GM18867 (cell line): ENCODE data around the gene JAKMIP1.
"Not testable (repeated sequence)": the region's sequence is repeated elsewhere in the genome, so short reads cannot be mapped to it uniquely, and the experiment has no call there.

ENCODE experiments used
- ATAC-seq: cut with Tn5 transposase; IDR thresholded peaks from one replicate; pipeline ENCODE4 v1.9.1; 2021; ENCODE audit warnings: mild to moderate bottlenecking, moderate library complexity; ENCODE audit not compliant: unreplicated experiment

Gene JAKMIP1

GRCh38 chr4:5999356-5999755 lies 201.0 kb downstream of the JAKMIP1 start:
- no peak for ATAC-seq

DNA sequence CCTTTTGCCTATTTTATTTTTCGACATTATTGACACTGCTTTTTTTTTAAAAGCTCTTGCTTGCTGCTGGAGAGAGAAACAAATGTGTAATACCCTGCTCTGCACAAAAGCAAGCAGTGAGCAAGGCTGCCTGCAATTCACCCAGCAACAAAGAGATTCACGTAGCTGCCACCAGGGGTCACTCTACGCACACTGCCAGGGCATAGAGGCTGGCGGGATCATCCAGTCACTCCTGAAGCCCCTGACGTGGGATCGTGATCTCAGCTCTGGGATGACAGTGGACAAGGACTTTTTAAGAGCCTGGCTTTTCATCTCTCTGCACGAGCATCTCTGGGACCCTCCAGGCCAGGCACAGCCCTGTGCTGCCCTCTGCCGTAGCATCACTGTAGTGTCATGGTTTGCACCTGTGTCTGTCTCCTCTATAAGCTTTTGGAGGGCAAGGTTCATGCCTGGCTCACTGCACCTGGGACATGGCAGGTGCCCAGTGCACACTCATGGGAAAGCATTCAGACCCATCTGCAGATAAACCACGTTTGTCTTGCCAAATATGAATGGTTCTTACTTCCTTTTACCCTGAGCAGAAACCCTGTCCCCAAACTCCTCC lies 201.9 kb downstream of the JAKMIP1 start:
- peak; percentile 80 for ATAC-seq

DNA sequence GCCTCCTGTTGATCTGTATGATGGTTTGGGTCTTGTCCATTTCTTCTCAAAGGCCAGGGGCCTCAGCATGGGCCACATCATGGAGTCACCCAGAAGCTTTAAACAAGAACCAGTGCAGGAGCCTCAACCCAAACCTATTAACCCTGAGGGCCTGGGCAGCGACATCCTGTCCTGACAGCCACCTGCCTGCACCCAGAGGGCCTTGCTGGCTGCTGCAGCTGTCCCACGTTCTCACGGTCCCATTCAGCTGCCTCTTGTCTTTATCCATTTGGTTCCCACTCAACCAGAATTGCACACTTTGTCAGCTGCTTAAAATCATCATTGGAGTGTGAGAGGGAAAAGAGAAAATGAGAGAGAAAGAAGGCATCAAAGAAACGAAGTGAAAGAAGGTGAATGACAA lies 203.7 kb downstream of the JAKMIP1 start:
- ATAC-seq, result peak; percentile 5

DNA sequence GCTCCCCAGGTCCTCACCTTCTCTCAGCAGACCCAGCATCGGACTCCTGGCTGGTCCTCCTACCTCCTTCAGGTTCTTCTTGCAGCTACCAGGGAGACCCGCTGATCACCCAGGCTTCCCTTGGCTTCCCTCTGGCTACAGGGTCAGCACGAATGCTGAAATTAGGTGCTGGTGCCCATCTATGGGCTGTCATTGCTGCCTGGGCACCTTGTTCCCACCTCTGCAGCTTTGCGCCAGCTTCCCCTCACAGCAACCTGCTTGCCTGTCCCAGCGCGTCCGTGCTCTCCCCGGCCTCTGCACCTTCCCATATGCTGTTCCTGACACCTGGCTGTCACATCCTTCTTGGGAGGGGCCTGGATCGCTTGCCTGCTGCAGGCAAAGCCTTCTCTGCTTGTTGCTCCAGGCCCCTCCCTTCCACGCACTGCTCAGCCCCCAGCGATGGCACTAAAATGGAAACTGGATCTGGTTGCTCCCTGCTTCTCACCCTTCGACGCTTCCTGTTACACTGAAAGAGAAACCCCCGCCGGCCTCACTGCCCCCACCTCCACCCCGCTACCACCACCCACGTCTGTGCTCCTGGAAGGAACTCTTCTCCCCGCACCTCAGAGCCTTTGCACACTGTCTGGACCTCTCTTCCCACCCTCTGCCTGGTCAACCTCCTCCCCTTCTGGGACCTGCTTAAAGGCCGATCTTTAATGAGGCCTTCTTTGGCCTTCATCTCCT lies 204.3 kb downstream of the JAKMIP1 start:
- peak; percentile 46 for ATAC-seq

GRCh38 chr4:5993876-5994811 lies 206.2 kb downstream of the JAKMIP1 start:
- ATAC-seq, result no peak

DNA sequence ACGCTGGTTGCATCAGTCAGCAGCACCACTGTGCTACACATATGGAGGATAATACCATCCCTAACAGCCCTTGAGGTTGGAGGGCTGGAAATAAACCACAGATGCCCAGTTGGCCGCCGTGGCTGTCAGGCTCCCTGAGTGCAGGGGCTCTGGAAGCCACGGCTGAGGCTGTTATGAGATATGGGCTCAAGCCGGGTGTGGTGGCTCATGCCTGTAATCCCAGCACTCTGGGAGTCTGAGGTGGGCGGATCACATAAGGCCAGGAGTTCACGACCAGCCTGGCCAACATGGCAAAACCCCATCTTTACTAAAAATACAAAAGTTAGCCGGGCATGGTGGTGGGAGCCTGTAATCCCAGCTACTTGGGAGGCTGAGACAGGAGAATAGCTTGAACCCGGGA lies 207.0 kb downstream of the JAKMIP1 start:
- not testable (repeated sequence) for ATAC-seq

DNA sequence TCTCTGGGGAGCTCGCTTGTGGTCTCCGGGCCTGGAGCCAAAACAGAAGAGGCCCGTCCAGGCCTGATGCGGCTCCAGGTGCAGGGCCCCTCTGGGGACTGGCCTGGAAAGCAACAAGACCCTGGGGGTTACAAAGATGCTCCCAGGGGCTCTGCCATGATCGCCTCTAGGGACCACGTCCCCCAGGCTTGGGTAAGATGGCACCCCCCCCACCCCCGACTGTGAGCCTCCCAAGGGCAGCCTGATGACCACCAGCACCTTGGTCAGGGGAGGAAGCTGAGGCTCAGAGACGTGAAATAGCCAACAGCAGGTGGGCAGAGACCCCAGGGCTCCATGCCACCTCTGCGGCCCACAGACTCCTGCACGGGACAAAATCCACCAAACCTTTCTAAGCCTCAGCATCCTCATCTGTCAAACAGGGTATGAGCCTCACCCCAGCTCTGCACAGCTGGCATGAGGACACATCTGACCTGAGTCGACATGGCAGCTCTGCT lies 207.5 kb downstream of the JAKMIP1 start:
- ATAC-seq, result no peak

DNA sequence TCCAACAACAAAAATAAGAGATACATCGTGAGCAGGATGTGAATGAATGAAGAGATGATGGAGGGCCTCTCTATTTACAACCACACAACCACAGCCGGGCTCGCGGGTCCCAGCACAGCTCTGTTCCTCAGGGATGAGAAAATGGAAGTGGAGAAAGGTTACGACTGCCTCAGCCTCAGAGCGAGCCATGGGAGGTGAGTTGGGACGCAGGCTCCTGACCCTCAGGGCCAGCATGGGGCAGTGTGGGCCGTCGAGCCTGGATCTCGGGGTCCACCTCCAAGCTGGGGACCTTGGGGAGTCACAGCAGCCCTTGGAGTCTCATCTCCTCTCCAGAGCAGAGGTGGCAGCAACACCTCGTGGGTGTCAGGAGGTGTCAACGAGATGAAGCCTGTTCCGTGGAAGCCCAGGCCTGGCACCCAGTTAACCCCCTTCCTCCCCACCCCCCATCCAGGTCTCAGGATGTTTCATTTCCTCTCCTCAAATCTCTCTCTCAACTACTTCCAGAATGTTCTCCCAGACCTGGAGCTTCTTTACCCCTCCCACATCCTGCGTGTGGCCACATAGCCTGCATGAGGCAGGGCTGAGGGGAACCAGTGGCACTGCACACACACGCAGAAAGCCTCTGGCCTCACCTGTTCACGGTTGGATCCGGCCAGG lies 208.1 kb downstream of the JAKMIP1 start:
- ATAC-seq, result no peak

GRCh38 chr4:5991405-5991804 lies 208.9 kb downstream of the JAKMIP1 start:
- no peak for ATAC-seq

- ATAC-seq, result no peak
These were observed 209.7 kb downstream of the JAKMIP1 start for GRCh38 chr4:5990446-5991160.

DNA sequence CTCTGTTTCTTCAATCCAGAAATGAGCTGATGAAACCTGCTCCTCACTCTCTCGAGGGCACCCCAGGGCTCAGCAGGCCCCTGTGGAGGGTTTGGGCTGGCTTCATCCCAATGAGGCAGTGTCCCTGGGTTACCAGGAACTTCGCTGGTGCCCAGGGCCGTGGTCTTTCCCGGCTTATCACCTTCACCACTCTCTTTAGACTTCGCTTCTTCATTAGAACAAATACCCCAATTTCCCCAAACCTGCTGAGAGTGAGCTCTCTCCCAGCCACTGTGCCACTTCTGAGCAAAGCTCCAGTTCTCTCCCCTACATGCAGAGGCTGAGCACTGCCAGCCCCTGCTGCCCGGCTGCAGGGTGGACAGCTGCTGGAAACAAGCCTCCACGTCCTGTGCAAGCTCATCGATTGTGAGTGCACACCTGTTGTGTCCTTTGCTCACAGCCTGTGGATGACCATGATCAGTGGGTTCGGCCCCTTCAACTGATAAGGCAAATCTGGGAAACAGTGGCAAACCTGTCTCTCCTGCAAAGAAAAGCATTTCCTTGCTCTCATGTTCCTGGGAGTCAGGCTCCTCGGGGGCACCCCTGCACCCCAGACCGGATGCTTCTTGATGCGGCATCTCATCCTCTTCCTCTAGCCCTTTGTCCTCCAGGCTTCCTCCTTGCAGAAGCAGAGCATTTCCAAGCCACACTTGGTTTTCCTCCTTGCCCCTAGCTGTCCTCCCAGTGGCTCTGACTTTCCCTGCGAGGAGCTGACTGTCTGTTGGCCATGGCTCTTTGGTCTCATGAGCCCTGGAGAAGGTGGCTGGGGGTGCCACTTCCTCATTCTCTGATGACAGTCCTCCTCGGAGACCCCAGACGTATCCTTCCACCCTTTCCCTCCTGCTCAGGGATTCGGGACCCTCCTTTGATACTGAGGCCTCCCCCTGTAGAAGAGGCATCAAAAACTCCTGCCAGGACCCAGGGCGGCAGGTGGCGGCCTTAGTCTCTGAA lies 210.8 kb downstream of the JAKMIP1 start:
- no peak for ATAC-seq

DNA sequence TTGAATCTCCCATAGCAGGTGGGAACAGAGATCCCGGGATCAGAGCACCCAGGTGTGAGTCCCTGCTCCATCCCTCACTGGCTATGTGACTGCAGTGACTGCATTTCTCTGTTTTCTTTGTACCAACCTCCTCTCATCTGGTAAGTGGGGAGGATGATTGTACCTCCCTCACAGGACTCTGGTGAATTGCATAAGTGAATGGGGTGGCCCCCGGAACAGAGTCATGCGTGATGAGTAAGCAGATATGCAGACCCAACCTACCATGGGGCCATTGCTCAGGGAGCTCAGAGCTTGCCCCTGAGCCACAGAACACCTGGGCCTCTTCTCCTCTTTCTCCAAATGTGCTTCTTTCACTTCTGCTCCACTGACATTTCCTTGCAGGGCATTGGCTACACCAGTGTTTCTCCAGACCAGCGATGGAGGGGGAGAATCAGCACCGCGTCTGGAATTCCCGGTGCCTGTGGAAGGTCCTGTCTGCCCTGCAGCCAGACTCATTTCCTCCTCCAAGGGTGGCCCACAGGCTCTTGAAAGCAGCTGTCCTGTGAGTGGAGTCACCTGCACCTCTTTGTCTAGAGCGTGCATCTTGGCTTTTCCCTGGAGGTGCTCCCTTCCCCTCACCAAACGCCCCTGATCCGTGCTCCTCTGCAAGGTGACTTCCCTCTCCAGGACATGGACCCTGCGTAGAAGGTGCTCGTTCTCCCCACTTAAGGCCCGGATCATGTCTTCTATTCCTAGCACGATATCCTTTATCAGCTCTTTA lies 212.1 kb downstream of the JAKMIP1 start:
- no peak for ATAC-seq

GRCh38 chr4:5984843-5985242 lies 215.5 kb downstream of the JAKMIP1 start:
- no peak for ATAC-seq

DNA sequence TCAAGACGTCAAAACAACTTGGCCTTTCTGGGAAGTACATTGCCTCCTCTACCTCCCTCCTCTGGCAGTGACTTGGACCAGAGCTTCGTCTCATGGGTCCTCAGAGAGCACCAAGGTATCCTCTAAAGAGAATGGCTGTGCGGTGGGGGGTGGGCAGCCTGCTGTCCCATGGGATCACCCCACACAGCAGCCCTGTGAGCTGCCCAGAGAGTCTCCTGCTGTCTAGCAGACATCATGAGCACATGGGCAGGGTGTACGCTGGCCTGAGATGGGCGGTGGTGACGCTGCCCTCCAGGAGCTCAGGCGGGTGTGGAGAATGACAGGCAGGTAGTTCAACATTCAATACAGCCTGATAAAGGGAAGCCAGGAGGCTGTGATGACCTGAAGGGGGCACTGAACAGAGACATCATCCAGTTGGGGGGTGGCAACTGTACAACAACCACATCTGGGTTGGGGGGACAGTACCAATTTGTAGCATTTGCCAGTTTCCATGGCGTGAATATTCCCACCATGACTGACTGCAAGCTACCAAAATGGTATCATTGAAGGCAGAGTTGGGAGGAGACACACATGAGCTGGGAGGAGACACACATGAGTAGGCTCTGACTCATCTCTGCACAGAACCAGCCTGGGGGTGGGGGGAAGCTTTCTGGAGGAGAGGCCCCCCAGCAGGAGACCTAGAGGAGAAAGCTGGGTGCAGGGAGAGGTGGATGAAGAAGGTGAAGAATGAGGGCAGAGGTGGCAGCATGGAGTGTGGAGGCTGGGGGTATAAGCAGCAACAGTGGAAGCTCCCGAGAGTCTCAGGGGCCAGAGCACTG lies 218.0 kb downstream of the JAKMIP1 start:
- ATAC-seq, result no peak

GRCh38 chr4:5980436-5981155 lies 219.8 kb downstream of the JAKMIP1 start:
- no peak for ATAC-seq

- no peak for ATAC-seq
These were observed 220.4 kb downstream of the JAKMIP1 start for GRCh38 chr4:5979981-5980380.

GRCh38 chr4:5976921-5977320 lies 223.4 kb downstream of the JAKMIP1 start:
- no peak for ATAC-seq
